ENCODE measurements around the gene NHLRC3.
"Not testable (repeated sequence)": the region's sequence is repeated elsewhere in the genome, so short reads cannot be mapped to it uniquely, and the experiment has no call there.

NHLRC3 gene

DNA sequence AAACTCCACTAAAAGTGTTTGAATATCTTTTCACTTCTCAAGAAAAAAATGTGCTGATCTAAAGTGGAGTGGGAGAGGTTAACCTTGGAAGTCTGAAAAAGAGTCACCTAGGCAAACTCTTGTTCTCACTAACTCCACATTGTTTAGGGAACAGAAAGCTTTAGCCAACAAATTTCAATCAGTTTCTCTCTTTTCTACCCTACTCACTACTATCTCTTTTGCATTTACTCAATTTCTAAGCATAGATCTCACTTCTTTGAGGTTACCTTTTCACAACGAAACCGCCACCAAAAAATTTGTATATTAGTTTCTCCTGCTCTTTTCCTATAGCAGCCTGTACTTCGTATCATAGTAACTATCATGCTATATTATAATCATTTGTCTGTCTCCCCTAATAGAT is 6.3 kb downstream of the NHLRC3 start:
- DNase-seq (ENCODE audit: low read depth, low spot score) = no peak

DNA sequence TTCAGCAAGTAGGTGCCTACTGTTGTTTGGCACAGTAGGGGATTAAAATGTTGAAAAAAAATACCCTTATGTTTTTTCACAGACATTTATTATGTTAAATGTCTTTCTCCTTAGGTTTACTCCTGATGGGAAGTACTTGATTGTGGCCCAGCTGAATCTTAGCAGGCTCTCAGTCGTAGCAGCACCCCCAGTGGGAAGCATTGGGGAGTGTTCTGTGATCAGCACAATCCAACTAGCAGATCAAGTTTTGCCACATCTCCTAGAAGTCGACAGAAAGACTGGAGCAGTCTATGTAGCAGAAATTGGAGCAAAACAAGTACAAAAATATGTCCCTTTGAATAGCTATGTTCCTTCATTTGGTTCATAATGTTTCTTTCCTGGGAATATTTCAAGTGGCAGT is 9.3 kb downstream of the NHLRC3 start:
- DNase-seq (ENCODE audit: low read depth, low spot score) = no peak

DNA sequence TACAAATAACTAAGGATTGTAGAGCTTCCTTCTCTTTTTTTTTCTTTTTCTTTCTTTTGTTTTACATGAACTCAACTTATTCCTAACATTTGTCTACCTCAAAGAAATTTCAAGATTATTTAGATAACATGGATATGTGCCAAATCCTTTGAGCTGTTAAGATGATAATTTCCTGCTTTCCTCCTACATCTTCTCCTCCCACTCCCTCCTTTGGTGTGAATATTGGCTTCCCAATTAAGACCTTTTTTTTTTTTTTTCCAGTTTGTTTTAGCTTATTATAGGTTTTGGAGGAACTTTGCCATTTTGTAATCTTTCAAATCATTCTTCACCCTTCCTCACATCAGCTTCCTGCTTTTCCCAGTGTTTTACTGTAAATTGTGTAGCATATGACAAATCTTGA is 10.6 kb downstream of the NHLRC3 start:
- DNase-seq (ENCODE audit: low read depth, low spot score) = no peak

DNA sequence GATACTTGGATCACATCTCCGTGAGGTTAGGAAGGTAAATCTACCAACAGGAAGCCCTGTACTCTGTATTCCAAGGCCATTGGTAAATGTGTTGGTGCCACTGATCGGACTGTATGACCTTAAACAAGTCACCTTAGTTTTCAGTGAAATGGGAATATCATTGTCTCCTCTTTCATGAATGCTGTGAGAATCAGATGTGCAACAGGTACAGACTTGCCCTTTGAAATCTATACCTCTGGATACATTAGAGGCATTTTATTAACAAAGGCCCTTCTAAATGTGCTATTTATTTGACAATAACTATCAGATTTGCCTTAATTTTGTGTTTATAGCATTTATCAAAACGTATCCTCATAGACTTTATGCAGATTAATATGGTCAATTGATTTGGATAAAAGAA is 11.0 kb downstream of the NHLRC3 start:
- no peak for DNase-seq (ENCODE audit: low read depth, low spot score)

DNA sequence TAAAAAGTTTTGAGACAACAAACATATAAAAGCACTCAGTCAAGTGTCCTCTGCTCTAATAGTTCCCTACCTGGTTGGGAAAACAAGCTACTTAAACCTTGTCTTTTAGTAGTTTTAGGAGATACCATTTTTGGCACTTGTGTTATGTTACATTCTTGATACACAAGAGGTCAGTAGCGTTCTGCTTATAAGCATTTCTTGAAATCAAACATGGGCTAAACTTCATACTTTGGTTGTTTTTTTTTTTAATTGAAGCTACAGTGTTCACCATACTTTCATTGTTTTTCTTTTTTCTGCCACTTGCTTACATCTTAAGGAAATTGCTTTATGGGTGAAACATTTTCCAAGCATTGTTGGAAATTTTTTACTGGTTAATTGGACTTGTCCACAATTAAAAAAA is 12.9 kb downstream of the NHLRC3 start:
- peak; percentile 61 for DNase-seq (ENCODE audit: low read depth, low spot score)

DNA sequence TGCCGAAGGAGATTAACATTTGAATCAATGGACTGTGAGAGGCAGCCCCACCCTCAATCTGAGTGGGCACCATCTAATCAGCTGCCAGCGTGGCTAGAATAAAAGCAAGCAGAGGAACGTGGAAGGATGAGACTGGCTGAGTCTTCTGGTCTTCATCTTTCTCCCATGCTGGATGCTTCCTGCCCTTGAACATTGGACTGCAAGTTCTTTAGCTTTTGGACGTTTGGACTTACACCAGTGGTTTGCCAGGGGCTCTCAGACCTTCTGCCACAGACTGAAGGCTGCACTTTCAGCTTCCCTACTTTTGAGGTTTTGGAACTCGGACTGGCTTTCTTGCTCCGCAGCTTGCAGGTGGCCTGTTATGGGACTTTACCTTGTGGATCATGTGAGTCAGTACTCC is 14.7 kb downstream of the NHLRC3 start:
- DNase-seq (ENCODE audit: low read depth, low spot score) = no peak

DNA sequence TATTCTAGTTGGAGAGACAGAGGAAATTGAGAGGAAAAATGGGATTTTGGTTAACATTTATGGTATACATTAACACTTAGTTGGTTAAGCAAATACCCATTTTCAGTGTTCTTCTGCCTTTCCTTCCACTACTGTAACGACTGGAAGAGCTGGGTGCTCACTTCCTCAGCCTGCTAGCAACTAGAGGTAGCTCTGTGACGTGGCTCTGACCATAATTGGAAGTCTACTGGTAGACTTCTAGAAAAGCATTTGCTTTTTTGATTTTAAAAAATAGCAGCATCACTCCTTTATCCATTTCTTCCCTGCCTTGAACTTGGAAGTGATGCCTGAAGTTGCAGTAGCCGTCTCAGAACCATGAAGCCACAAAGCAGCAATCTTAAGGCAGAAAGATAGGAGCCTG is 15.9 kb downstream of the NHLRC3 start:
- DNase-seq (ENCODE audit: low read depth, low spot score) = no peak

DNA sequence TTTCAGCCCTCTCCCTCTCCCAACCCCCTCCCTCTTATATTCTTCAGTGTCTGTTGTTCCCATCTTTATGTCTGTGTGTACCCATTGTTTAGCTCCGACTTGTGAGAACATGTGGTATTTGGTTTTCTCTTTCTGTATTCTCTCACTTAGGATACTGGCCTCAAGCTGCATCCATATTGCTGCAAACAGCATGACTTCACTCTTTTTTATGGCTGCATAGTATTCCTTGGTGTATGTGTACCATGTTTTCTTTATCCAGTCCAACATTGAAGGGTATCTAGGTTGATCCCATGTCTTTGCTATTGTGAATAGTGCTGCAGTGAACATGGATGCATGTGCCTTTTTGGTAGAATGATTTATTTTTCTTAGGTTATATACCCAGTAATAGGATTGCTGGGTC is 17.8 kb downstream of the NHLRC3 start:
- no peak for DNase-seq (ENCODE audit: low read depth, low spot score)

DNA sequence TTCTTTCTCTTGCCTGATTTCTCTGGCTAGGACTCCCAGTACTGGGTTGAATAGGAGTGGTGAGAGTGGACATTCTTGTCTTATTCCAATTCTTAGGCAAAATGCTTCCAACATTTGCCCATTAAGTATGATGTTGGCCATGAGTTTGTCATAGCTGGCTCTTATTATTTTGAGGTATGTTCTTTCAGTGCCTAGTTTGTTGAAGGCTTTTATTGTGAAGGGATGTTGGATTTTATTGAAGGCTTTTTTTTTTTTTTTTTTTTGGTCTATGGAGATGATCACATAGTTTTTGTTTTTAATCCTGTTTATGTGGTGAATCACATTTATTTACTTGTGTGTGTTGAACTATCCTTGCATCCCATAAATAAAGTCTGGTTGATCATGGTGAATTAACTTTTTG is 19.8 kb downstream of the NHLRC3 start:
- no peak for DNase-seq (ENCODE audit: low read depth, low spot score)

DNA sequence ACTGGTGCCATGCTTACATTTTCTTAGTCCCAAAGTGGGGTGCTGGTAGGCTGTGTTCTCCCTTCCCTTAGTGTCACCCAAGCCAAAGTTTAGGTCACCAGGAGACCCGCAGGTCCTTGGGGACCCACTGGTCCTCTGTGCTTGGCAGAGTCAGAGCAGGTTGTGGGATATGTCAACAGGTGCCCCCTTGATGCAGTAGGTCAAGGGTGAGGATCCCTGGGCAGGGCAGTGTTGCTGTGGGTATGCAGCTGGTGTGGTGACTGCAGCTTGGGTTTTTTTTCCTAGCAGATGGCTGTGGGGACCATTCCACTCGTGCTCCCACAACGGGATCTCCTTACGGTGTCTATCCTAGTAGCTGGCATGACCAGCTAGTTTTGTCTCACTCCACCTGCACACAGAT is 23.7 kb downstream of the NHLRC3 start:
- no peak for DNase-seq (ENCODE audit: low read depth, low spot score)

DNA sequence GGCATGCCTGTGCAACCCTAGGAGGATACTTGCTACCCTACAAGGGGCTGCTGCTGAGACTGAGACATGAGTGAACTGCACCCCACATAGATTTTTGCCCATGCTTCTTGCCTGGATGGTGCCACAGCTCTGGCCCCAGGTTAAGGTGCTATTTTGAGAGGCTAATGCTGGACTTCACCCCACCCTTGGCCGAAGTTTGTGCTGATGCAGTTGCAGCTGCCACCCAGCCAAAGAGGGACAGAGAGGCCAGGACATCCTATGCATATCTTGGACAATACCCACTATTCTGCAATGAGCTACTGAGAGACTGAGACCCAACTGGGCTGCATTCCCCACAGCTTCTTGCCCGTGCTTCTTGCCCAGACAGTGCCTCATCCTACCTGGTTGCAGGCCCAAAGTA is 34.6 kb downstream of the NHLRC3 start:
- no peak for DNase-seq (ENCODE audit: low read depth, low spot score)

DNA sequence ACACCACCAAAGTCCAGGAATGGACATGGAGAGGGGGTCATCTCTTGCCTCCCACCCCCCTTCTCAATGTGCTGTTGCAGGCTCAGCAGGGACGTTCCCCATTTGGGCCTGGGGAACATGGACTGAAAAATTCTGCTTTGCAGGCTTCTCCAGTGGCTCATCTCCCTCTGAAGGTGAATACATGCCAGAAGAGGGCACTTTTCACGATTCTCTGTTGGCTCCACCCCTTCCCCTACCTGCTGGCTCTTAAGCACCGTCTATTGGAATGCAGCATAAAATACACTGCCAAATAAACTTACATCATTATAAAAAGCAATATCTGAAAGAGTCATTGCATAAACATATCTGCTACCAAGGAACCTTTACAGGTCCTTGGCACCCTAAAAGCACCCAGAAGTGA is 35.7 kb downstream of the NHLRC3 start:
- DNase-seq (ENCODE audit: low read depth, low spot score) = no peak

DNA sequence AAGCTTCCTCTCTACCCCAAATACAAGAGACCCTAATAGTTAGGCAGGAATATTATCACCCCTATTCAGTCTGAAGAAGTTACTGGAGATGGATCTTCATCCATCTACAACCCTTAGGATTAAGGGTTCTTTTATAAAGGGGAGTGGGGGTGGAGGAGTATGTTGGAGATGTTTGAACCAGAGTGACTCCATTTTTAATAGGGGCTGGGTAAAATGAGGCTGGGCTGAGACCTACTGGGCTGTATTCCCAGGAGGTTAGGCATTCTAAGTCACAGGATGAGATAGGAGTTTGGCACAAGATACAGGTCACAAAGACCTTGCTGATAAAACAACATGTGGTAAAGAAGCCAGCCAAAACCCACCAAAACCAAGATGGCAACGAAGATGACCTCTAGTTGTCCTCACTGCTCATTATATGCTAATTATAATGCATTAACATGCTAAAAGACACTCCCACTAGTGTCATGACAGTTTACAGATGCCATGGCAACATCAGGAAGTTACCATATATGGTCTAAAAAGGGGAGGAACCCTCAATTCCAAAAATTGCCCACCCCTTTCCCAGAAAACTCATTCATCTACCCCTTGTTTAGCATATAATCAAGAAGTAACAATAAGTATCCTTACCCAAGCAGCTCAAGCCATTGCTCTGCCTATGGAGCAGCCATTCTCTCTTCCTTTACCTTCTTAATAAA is 48.1 kb downstream of the NHLRC3 start:
- not testable (repeated sequence) for DNase-seq (ENCODE audit: low read depth, low spot score)

DNA sequence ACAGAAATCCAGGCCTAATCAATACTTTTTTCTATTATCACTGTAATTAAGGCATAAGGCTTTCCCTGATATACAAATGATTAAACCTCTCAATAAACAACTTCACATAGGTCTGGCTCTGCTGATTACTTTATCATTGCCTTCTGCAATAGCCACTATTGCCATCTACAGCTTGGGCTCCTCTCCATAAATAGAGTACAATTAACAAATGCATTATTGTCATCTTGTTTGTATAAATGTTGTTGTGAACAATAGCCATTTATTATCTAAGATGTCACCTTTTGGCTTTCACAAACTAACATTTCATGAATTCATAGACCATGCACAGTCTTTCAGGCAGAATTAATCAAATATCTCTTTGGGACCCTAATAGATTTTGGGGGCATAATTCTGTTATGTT is 53.3 kb downstream of the NHLRC3 start:
- no peak for DNase-seq (ENCODE audit: low read depth, low spot score)

DNA sequence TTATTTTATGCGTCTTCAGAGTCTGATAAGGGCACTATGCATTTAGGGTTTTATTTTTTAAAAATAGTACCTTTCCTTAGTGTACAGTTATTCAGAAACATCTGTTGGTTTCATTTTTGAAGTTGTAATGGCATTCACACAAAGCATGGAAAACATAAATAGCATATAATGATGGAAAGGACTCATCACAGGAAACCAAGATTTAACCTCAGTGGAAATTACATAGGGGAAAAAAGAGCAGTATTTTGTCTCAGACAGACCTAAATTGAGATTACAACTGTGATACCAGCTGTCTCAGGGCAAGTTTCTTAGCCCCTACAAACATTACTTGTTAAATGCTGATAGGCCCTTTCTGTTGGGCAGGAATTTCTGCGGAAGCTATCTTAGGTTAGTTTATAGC is 57.2 kb downstream of the NHLRC3 start:
- DNase-seq (ENCODE audit: low read depth, low spot score) = no peak

DNA sequence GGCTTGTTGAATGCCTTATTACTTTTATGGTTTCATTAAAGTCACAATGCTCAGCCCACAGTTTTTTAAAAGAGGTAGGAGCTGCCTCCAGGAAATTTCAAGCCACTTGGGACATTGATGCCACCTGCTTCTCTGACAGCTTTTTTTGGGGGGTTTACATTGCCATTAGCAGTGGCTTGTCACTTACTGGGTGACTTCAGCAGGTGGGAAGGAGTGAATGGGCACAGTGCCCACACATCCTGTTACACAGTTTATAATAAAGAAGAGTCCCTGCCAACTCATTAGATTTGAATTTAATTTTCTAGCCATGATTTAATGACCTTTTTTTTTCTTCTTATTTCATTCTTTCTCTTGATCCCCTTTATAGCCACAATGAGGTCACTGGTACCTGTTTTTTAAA is 61.0 kb downstream of the NHLRC3 start:
- no peak for DNase-seq (ENCODE audit: low read depth, low spot score)

All from astrocyte of the hippocampus (primary cell).